B cell (primary cell): Measurements from ENCODE around the gene LENEP. TPM values are rescaled to one million over a fixed set of nuclear protein-coding genes. Genes with fewer than 3 reads are reported as not detected.

Experiments used
- ATAC-seq: fragments of 200-7000 bp; cut with Tn5 transposase; one replicate; pipeline ENCODE4 v1.10.0; 2021; ENCODE audit warnings: low read depth, mild to moderate bottlenecking, moderate number of reproducible peaks, moderate library complexity
- CTCF ChIA-PET: fragments of 350-600 bp; sonication (Branson Sonifier 250); formaldehyde crosslinking; loops from one replicate; lab custom pipeline; 2021; ENCODE audit warnings: antibody characterized with exemption, inconsistent platforms; lab: Charles Lee
- POLR2A ChIA-PET: fragments of 350-600 bp; sonication (Branson Sonifier 250); formaldehyde crosslinking; loops from one replicate; lab custom pipeline; 2021; ENCODE audit warnings: antibody characterized with exemption; lab: Charles Lee
- DNase-seq: peaks from one replicate; pipeline ENCODE4 v3.0.0; 2013
- H2AFZ ChIP-seq: 2 replicates; pipeline ENCODE4 v1.6.1; 2012; ENCODE audit warnings: mild to moderate bottlenecking, low read depth, low read length; ENCODE audit not compliant: insufficient read depth, poor library complexity, severe bottlenecking
- H3K27ac ChIP-seq, 2 donors: 1 replicate in 1 of 2; 2 replicates in 1 of 2; pipeline ENCODE4 v1.5.1; 2012 to 2013; ENCODE audit warnings: low read length in 2 of 2, mild to moderate bottlenecking in 2 of 2, moderate library complexity in 1 of 2
- H3K27me3 ChIP-seq, 4 experiments: fragments of 200-600 bp in 1 of 4; sonication (generic) in 1 of 4; replicated peaks in 1 of 4; 1 replicate in 2 of 4; 2 replicates in 2 of 4; pipeline versions ENCODE4 v1.6.1 to v1.7.0; 2013 to 2016; ENCODE audit warnings: low read length in 3 of 4, mild to moderate bottlenecking in 2 of 4, mixed read lengths in 1 of 4, moderate library complexity in 1 of 4; ENCODE audit not compliant: insufficient read depth in 4 of 4, control insufficient read depth in 3 of 4; ENCODE audit errors: control extremely low read depth in 1 of 4
- H3K36me3 ChIP-seq, 2 experiments: replicated peaks in 1 of 2; 1 replicate in 1 of 2; 2 replicates in 1 of 2; pipeline versions ENCODE4 v1.6.1 to v1.7.1; 2013; ENCODE audit warnings: low read length in 1 of 2; ENCODE audit not compliant: insufficient read depth in 2 of 2, control insufficient read depth in 1 of 2; ENCODE audit errors: control extremely low read depth in 1 of 2, extremely low read depth in 1 of 2
- H3K4me1 ChIP-seq, 2 donors: fragments of 200-600 bp in 1 of 2; sonication (generic) in 1 of 2; 1 replicate in 1 of 2; 2 replicates in 1 of 2; pipeline versions ENCODE4 v1.5.1 to v1.6.1; 2013 to 2017; ENCODE audit warnings: low read length in 2 of 2; ENCODE audit not compliant: control insufficient read depth in 2 of 2, insufficient read depth in 2 of 2
- H3K4me2 ChIP-seq: replicated peaks from 2 replicates; pipeline ENCODE3; 2012; ENCODE audit warnings: mild to moderate bottlenecking, low read depth, low read length; ENCODE audit not compliant: poor library complexity, severe bottlenecking
- H3K4me3 ChIP-seq, 5 experiments: fragments of 200-600 bp in 1 of 5; sonication (generic) in 1 of 5; 1 replicate in 3 of 5; 2 replicates in 2 of 5; pipeline versions ENCODE4 v1.5.1 to v1.7.0; 2011 to 2016; ENCODE audit warnings: low read length in 4 of 5, mild to moderate bottlenecking in 4 of 5, low read depth in 2 of 5, control low read depth in 1 of 5, moderate library complexity in 1 of 5; ENCODE audit not compliant: insufficient read depth in 1 of 5; ENCODE audit errors: control extremely low read depth in 1 of 5, extremely low read depth in 1 of 5
- H3K79me2 ChIP-seq: fragments of 200-600 bp; sonication (generic); one replicate; pipeline ENCODE4 v1.6.0; 2016; ENCODE audit warnings: low read length; ENCODE audit not compliant: control insufficient read depth, insufficient read depth
- H3K9ac ChIP-seq: fragments of 200-600 bp; sonication (generic); 2 replicates; pipeline ENCODE4 v1.6.1; 2017; ENCODE audit warnings: mild to moderate bottlenecking, low read length, moderate library complexity
- H3K9me3 ChIP-seq, 3 donors: one replicate each; pipeline versions ENCODE4 v1.6.1 to v1.7.1; 2013; ENCODE audit warnings: low read length in 2 of 3; ENCODE audit not compliant: control insufficient read depth in 2 of 3, insufficient read depth in 1 of 3; ENCODE audit errors: control extremely low read depth in 1 of 3
- H4K20me1 ChIP-seq: 2 replicates; pipeline ENCODE4 v1.6.0; 2012; ENCODE audit warnings: mild to moderate bottlenecking, low read length; ENCODE audit not compliant: insufficient read depth, control insufficient read depth, poor library complexity, severe bottlenecking
- H3K27ac Mint-ChIP-seq: one replicate; pipeline ENCODE4 v1.8.0; 2021; ENCODE audit warnings: mixed read lengths
- H3K27me3 Mint-ChIP-seq: one replicate; pipeline ENCODE4 v1.8.0; 2021; ENCODE audit warnings: mixed read lengths
- H3K4me1 Mint-ChIP-seq: one replicate; pipeline ENCODE4 v1.8.0; 2021; ENCODE audit warnings: mixed read lengths
- H3K4me3 Mint-ChIP-seq: one replicate; pipeline ENCODE4 v1.8.0; 2021; ENCODE audit warnings: mixed read lengths
- H3K9me3 Mint-ChIP-seq: one replicate; pipeline ENCODE4 v1.8.0; 2022; ENCODE audit warnings: mixed read lengths; ENCODE audit not compliant: insufficient read depth
- EZH2 ChIP-seq: IDR thresholded peaks from 2 replicates; pipeline ENCODE4 v1.6.1; 2012; ENCODE audit warnings: borderline replicate concordance, low read depth, mild to moderate bottlenecking, moderate library complexity, low read length; ENCODE audit not compliant: insufficient read depth, poor library complexity, severe bottlenecking
- WGBS: methylation state at CpG from one replicate; pipeline ENCODE4 v1.1.5; 2013; ENCODE audit warnings: missing lambda C conversion rate; ENCODE audit not compliant: insufficient coverage; 5-methylcytosine and 5-hydroxymethylcytosine counted together
- intact Hi-C: fragments of 100-400 bp; cut with micrococcal nuclease; formaldehyde crosslinking; loops from one replicate; pipeline ENCODE4 v1.10.0; 2022
- polyA plus RNA-seq: library from polyadenylated mRNA; depleted of rRNA; stranded (reverse); fragments of >200 nt; gene quantifications from 2 replicates; pipeline ENCODE4 v1.2.3, GENCODE V29; 2012
- total RNA-seq, 2 donors: library from RNA; stranded (reverse); fragments of 120-200 nt in 1 of 2; gene quantifications; 1 replicate in 1 of 2; 2 replicates in 1 of 2; pipeline versions ENCODE4 v1.2.3 to v1.2.4, GENCODE V29; 2013 to 2022
- TF ChIP-seq, protein P1 (sequence below): fragments of 200-600 bp; IDR thresholded peaks from one replicate; pipeline ENCODE4 v1.8.0; 2022; ENCODE audit warnings: antibody characterized with exemption, mild to moderate bottlenecking

Gene LENEP
- total and polyA plus RNA-seq, 2 donors (not counting 1 experiment from before 2014, with no cell fraction given): 2.0 TPM; not detected in 1

DNA sequence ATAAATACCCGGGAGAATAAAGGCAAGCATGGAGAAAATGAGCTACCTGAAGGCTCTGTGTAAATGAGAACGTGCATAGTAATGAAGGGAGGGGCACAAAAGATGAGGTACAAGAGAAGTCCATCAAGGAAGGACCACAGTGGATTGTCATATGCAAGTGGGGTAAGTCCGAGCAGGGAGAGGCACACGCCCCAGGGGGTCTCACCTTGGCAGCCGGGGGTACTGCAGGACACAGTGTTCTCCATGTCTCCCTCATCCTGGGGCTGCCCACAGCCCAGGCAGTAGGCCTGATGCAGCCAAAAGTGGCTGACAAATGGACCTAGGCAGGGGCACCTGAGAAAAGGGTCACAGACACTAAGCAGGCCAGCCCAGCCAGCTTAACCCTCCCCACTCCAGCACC lies 30.2 kb downstream of the LENEP start:
- peaks cover 3% of the 10 kb centered on the region for H3K79me2 ChIP-seq
- Mint-ChIP-seq H3K27ac (no peak overlapping the region), H3K9me3 (no peaks in the 10 kb centered on the region), H3K27me3 (no peaks in the 10 kb centered on the region), H3K4me3 (no peak overlapping the region), H3K4me1 (peaks cover 15% of the 10 kb centered on the region)
- no peaks in the 10 kb centered on the region for H3K27me3 ChIP-seq
- H3K27ac ChIP-seq: no peak overlapping the region
- H3K9me3 ChIP-seq: peaks cover 0 to 2% (median 0%) of the 10 kb centered on the region in 3 donors
- H3K9ac ChIP-seq: no peak overlapping the region
- ChIA-PET POLR2A (interaction anchor here (0.7 kb wide), 1 partner anchor 302 kb away, joined by 3 read pairs; no protein-coding TSS in a partner anchor), CTCF (no interaction called here)
- H3K4me2 ChIP-seq: no peak overlapping the region
- H2AFZ ChIP-seq: no peak overlapping the region
- intact Hi-C loops: no loop called here
- ATAC-seq: no peak
- H3K4me1 ChIP-seq: peaks cover under 1 to 6% of the 10 kb centered on the region in 2 donors
- no peak overlapping the region for H3K4me3 ChIP-seq
- WGBS: 92% methylated on average over 5 of the region's 5 CpGs
- no peak for DNase-seq
- no peaks in the 10 kb centered on the region for H3K36me3 ChIP-seq
- H4K20me1 ChIP-seq: no peaks in the 10 kb centered on the region
- no peak for TF ChIP-seq EZH2
- TF ChIP-seq, protein P1, sequence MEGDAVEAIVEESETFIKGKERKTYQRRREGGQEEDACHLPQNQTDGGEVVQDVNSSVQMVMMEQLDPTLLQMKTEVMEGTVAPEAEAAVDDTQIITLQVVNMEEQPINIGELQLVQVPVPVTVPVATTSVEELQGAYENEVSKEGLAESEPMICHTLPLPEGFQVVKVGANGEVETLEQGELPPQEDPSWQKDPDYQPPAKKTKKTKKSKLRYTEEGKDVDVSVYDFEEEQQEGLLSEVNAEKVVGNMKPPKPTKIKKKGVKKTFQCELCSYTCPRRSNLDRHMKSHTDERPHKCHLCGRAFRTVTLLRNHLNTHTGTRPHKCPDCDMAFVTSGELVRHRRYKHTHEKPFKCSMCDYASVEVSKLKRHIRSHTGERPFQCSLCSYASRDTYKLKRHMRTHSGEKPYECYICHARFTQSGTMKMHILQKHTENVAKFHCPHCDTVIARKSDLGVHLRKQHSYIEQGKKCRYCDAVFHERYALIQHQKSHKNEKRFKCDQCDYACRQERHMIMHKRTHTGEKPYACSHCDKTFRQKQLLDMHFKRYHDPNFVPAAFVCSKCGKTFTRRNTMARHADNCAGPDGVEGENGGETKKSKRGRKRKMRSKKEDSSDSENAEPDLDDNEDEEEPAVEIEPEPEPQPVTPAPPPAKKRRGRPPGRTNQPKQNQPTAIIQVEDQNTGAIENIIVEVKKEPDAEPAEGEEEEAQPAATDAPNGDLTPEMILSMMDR: no peak

DNA sequence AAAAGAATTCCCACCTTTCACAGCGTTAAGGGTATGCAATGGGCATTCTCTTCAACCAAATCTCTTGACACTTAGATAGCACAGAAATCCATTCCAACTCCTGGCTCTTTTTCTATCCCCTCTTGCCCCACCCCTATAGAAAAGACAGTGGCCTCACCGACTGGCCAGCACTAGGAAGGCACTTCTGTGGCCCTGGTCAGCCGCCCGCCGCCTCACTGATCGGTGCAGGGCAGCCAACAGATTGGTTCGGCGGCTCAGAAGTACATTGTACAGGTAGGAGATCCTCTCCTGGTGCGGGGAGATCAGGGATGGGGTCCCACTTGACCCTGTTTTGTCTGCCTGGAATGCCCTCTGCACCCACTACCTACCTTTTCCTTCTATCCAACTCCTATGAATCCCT lies 30.9 kb downstream of the LENEP start:
- Histone ChIP-seq H3K27me3 (no peaks in the 10 kb centered on the region), H2AFZ (no peak overlapping the region), H4K20me1 (no peaks in the 10 kb centered on the region), H3K9me3 (peaks cover 0 to under 1% (median 0%) of the 10 kb centered on the region in 3 donors), H3K79me2 (peaks cover 3% of the 10 kb centered on the region), H3K4me1 (no peaks in the 10 kb centered on the region), H3K4me3 (no peak overlapping the region), H3K9ac (no peak overlapping the region), H3K4me2 (no peak overlapping the region), H3K27ac (no peak overlapping the region), H3K36me3 (no peaks in the 10 kb centered on the region)
- DNase-seq (no peak), ATAC-seq (no peak)
- intact Hi-C loops: no loop called here
- ChIA-PET CTCF (interaction anchor here (1.0 kb wide), 1 partner anchor 25 kb away, joined by 3 read pairs; no protein-coding TSS in a partner anchor), POLR2A (no interaction called here)
- no peaks in the 10 kb centered on the region for H3K27me3 Mint-ChIP-seq
- H3K4me1 Mint-ChIP-seq: peaks cover 8% of the 10 kb centered on the region
- TF ChIP-seq, protein P1: no peak
- no peak for TF ChIP-seq EZH2
- no peaks in the 10 kb centered on the region for H3K9me3 Mint-ChIP-seq
- H3K4me3 Mint-ChIP-seq: no peak overlapping the region
- 92% methylated on average over 9 of the region's 9 CpGs for WGBS
- no peak overlapping the region for H3K27ac Mint-ChIP-seq
